Hepatic stellate cell (primary cell): Measurements from ENCODE around the gene ESPNL.

Experiments
- DNase-seq: peaks from one replicate; pipeline ENCODE4 v3.0.0; 2011; ENCODE audit warnings: low spot score

ESPNL gene

DNA sequence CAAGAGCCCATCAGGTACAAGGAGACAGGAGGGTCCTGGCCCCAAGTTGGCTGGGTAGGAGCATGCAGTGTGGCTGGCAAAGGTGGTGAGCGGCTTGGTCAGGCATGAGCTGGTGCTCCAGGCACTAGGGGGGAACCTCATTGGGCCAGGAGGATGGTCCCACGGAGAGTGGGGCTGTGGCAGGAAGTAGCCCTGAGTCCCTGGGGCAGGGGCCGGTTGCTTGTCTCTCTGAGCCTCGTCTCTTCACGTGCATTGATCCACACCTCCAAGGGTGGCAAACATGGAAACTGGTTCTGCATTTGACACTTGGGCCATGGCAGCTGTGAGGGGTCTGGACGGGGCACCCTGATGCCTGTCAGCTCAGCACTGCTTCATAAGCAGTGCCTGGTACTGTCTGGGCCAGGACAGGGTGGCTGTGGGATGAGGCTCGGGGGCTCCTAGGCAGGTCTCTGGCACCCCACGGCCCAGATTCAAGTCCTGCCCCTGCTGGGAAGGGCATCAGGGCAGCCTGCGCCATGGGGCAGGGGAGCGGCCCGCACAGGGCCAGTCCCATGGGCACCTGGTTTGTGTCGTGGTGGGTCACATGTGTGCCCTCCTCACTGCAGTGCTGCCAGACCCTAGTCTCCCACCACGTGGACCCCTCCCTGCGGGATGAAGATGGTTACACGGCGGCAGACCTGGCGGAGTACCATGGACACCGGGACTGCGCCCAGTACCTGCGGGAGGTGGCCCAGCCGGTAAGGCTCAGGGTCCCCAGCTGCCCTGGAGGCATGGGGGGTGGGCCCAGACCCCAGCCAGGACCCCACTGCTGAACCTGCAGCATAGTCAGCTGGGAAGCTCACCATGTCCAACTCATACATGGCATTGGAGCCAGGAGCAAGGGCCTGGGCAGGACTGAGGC is 16.4 kb downstream of the ESPNL start:
- DNase-seq: no peak

DNA sequence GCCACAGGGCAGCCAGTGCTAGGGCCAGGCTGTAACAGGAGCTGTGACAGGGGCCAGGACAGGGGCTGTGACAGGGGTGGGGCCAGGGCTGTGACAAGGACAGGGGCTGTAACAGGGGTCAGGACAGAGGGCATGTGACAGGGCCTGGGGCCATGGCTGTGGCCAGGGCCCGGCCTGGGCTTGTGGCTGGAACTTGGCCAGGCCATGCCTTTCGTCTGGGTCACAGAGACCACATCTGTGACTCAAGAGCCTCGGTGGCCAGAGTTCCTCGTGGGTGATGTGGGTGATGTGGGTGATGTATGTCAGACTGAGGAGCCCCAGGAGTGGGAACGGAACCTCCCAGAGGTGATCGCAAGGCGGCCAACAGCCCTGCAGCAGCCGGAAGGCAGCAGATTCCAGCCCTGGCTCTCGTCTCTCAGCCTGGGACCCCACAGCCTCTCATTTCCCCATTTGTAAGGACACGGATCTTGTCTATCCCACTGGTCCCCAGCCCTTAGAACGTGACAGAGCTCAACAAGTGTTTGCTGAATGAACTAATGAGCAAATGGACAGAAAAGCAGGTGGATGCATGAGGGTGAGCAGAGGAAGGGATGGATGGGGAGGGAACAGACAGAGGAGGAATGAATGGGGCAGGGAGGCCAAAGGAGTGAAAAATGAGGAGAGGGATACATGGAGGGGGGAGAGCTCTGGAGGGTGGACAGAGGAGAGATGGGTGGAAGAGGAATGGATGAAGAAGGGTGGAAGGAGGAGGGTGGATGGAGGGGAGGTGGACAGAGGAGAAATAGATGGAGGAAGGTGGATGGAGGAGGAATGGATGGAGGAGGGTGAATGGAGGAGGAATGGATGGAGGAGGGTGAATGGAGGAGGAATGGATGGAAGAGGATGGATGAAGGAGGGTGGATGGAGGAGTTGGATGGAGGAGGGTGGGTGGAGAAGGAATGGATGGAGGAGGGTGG is 17.3 kb downstream of the ESPNL start:
- DNase-seq: peak; percentile 79

- DNase-seq: no peak
Measured at GRCh38 chr2:238119756-238120462, 19.8 kb downstream of the ESPNL start.

- peak; percentile 47 for DNase-seq
Measured at GRCh38 chr2:238120463-238121298, 20.5 kb downstream of the ESPNL start.

GRCh38 chr2:238121511-238122286 is 21.6 kb downstream of the ESPNL start:
- DNase-seq: no peak

DNA sequence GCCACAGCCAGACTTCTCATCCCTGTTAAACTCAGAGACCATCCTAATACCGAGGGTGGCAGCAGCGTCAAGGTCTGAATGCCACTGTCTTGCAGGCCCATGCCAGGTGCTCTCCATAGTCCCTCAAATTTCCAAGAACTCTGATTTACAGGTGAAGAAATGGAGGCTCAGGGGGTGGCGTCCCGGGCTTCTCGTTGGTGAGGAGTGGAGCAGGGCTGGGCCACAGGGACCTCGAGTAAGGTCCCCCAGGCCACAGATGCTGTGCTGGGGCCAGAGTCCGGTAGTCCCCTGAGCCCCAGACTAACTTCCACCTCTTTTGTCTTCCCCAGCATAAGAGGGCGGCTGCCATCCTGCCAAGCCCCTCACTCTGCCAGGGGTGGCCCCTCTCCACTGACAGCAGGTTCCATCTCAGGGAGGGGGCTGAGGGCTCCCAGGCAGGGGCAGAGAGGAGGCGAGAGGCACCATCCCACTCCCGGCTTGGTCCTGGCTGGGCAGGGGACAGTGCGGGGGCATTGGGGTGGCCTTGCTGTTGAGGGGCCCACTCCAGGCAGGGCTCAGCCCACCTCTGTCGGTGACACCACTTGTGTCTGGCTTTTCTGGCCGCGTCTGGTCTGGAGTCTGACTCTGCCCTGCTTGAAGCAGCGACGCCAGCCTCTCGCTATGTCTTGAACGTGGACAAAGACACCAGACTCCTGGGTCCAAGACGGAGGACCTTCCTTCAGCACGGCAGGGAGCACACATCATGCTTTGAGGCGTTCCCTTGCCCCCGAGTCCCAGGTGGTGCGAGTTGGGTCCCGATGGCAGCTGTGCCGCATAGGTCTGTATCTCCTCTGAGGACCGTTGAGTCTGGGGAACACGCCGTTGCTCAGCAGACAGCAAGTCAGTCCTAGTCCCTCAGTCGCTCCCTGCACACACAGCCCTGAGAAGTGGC is 22.4 kb downstream of the ESPNL start:
- DNase-seq: no peak

GRCh38 chr2:238123218-238123971 is 23.3 kb downstream of the ESPNL start:
- DNase-seq: no peak

GRCh38 chr2:238123991-238124470 is 23.9 kb downstream of the ESPNL start:
- DNase-seq: no peak

- no peak for DNase-seq
Measured at GRCh38 chr2:238124488-238125126, 24.5 kb downstream of the ESPNL start.

- DNase-seq: no peak
Measured at GRCh38 chr2:238125127-238125885, 25.2 kb downstream of the ESPNL start.

DNA sequence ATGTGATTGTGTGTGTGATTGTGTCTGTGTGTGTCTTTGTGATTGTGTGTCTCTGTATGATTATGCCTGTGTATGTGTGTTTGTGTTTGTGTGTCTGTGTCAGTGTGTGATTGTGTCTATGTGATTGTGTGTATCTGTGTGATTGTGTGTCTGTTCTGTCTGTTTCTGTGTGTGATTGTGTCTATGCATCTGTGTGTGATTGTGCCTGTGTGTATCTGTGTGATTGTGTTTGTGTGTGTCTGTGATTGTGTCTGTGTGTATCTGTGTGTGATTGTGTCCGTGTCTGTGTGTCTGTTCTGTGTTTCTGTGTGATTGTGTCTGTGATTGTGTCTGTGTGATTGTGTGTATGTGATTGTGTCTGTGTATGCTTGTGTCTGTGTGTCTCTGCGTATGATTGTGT is 26.2 kb downstream of the ESPNL start:
- DNase-seq: no peak

DNA sequence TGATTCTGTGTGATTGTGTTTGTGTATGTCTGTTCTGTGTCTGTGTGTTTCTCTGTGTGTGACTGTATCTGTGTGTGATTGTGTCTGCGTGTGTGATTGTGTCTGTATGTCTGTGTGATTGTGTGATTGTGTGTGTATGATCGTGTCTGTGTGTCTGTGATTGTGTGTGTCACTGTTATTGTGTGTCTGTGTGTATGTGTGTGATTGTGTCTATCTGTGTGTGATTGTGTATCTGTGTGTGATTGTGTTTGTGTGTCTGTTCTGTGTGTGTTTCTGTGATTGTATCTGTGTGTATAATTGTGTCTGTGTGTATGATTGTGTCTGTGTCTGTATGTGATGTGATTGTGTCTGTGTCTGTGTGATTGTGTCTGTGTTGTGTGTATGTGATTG is 26.6 kb downstream of the ESPNL start:
- no peak for DNase-seq

- peak; percentile 83 for DNase-seq
Measured at GRCh38 chr2:238127165-238128060, 27.3 kb downstream of the ESPNL start.

DNA sequence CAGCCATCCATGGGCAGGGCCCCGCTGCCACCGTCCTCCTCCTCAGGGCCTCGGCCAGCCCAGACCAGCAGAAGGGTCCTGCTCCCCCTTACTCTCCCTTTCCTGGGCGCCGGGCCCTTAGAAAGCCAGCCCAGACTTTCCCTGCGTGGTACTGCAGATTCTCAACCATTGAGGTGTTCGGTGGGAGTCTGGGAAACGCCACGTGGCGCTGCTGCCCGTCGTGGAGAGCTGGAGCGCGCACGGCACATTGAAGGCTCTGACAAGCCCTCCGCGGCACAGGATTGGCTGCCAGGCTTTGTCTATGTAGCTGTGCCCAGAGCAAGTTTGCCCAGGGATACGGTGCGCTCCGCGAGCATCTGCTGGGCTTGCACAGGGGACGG is 27.9 kb downstream of the ESPNL start:
- DNase-seq: no peak

DNA sequence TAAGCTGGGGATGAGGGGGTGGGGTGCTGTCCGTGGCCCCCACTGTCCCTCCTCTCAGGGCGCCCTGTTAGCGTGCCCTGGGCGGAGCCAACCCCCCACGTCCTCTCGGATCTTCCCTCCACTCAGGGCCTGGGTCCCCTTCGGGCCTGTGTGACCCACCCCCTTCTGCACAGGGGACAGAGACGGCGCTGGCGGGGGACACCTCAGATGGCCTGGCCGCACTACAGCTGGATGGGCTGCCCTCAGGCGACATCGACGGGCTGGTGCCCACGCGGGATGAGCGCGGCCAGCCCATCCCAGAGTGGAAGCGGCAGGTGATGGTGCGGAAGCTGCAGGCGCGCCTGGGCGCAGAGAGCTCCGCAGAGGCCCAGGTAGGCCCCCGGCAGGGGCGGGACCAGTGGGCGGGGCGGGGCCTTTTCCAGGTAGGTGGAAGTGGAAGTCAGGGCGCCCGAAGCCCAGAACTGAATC is 28.4 kb downstream of the ESPNL start:
- DNase-seq: no peak
